Duodenal mucosa (tissue), 2 donors: Measurements from ENCODE around the gene PDCD4.

ENCODE experiments used
- H3K27ac ChIP-seq: one replicate; pipeline ENCODE4 v1.7.0; 2013; ENCODE audit warnings: low read depth, low read length
- H3K27me3 ChIP-seq, 2 donors: one replicate each; pipeline ENCODE4 v1.7.0; 2013; ENCODE audit warnings: low read length in 2 of 2, control low read depth in 1 of 2; ENCODE audit not compliant: insufficient read depth in 2 of 2, control insufficient read depth in 1 of 2
- H3K36me3 ChIP-seq, 2 donors: one replicate each; pipeline ENCODE4 v1.7.0; 2013; ENCODE audit warnings: low read length in 2 of 2, control low read depth in 1 of 2; ENCODE audit not compliant: insufficient read depth in 2 of 2, control insufficient read depth in 1 of 2
- H3K4me1 ChIP-seq, 2 donors: one replicate each; pipeline ENCODE4 v1.7.0; 2013; ENCODE audit warnings: low read length in 2 of 2, control low read depth in 1 of 2; ENCODE audit not compliant: insufficient read depth in 2 of 2, control insufficient read depth in 1 of 2
- H3K4me3 ChIP-seq, 2 donors: one replicate each; pipeline ENCODE4 v1.7.0; 2013; ENCODE audit warnings: low read length in 2 of 2, low read depth in 1 of 2
- H3K9ac ChIP-seq, 2 donors: one replicate each; pipeline ENCODE4 v1.7.0; 2013; ENCODE audit warnings: low read length in 2 of 2, low read depth in 1 of 2
- H3K9me3 ChIP-seq, 2 donors: one replicate each; pipeline ENCODE4 v1.7.0; 2013; ENCODE audit warnings: low read length in 2 of 2, control low read depth in 1 of 2; ENCODE audit not compliant: control insufficient read depth in 1 of 2

PDCD4 gene

GRCh38 chr10:110918269-110918642 is 46.5 kb downstream of the PDCD4 start:
- Histone ChIP-seq H3K9me3 (no peaks in the 10 kb centered on the region), H3K27me3 (no peaks in the 10 kb centered on the region), H3K4me3 (peak overlapping the region; percentile 87 to 97), H3K4me1 (peaks cover 10 to 19% of the 10 kb centered on the region in 2 donors), H3K27ac (peak overlapping the region; percentile 98), H3K9ac (peak overlapping the region; percentile 67 to 99), H3K36me3 (no peaks in the 10 kb centered on the region)

DNA sequence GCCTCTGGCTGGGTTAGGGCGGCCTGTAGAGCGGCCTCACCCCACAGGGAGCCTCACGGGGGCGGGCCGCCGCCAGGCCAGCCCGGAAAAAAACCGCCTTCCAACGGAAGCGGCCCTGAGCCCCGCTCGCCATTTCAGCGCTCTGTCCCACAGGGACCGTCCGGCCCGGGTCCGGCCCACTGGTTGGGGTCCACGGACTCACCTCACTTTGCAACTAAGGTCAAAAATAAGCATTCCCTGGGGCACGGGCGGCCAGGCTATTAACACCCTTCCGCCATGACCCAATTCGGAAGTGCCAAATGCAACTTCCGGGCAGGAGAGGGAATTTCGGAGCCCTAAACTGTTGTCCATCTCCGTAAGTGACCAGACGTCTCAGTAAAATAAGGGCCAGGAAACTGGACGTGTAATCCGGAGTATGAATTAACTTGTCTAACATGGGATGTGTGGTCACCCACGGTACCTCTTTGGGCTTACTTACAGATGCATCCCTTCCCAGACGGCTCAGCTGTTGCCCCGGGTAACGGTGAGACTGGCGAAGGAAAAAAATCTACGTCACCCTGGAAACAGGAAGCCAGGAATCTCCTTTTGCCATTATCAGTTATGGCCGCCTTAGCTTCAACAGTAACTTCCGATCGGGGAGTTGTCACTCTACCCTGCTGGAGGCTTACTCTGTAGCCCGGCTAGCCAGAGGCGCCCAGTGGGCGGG is 47.1 kb downstream of the PDCD4 start, which contains the start of gene BBIP1:
Gene BBIP1 (minus strand): TSS at position 538 of the 706 bp plus-strand sequence. CDS start 1,023 bp downstream, outside the sequence.
- H3K9me3 ChIP-seq, result no peaks in the 10 kb centered on the region
- H3K4me3 ChIP-seq, result peak within 1 kb of the TSS; percentile 87 to 97
- peak within 1 kb of the TSS; percentile 98 for H3K27ac ChIP-seq
- H3K27me3 ChIP-seq, result no peaks in the 10 kb centered on the region
- peak within 1 kb of the TSS; percentile 95 to 99 for H3K9ac ChIP-seq
- H3K36me3 ChIP-seq, result no peaks in the 10 kb centered on the region
- peaks cover 13 to 24% of the 10 kb centered on the region in 2 donors for H3K4me1 ChIP-seq

DNA sequence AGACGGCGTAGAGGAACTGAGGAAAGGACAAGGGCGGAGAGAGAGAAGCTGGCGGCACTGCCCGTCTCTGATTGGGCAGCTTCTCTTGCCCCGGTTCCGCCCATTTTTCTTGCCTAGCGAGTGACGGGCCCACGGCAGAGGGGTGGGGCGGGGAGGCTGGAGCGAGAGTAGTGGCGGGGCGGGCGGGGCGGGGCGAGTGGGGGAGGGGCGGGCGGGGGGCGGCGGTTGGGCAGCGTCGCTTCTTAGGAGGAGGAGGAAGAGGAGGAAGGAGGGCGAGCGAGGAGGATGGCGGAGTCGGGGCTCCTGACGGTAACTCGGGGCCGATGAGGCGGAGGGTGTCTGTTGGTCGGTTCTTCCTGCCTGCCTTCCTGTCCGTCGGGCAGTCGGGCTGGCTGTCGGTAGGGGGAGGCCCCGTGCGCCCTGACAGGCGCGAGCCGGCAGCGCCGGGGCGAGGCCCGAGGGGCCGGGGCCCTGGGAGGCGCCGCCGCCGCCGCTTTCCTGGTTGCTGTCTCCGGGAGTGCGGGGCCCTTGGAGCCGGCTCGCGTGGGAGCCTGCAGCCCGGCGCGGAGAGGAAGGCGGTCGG is 47.7 kb downstream of the PDCD4 start, which contains the start of gene SHOC2:
Gene SHOC2 (plus strand): TSS at position 256 of the 583 bp plus-strand sequence. CDS start 44,755 bp downstream, outside the sequence.
- Histone ChIP-seq H3K36me3 (no peaks in the 10 kb centered on the region), H3K27me3 (no peaks in the 10 kb centered on the region), H3K4me1 (peaks cover 17 to 24% of the 10 kb centered on the region in 2 donors), H3K27ac (peak within 1 kb of the TSS; percentile 98), H3K9me3 (no peaks in the 10 kb centered on the region), H3K4me3 (peak within 1 kb of the TSS; percentile 87 to 97), H3K9ac (peak within 1 kb of the TSS; percentile 95 to 99)

GRCh38 chr10:110919971-110920881 is 48.5 kb downstream of the PDCD4 start:
- Histone ChIP-seq H3K4me1 (peaks cover 17 to 24% of the 10 kb centered on the region in 2 donors), H3K9ac (peak overlapping the region; percentile 90 to 95), H3K27me3 (no peaks in the 10 kb centered on the region), H3K4me3 (peak overlapping the region; percentile 87 to 89), H3K27ac (peak overlapping the region; percentile 91), H3K9me3 (no peaks in the 10 kb centered on the region), H3K36me3 (no peaks in the 10 kb centered on the region)

GRCh38 chr10:110923856-110924493 is 52.2 kb downstream of the PDCD4 start:
- Histone ChIP-seq H3K9me3 (no peaks in the 10 kb centered on the region), H3K4me1 (peaks cover 7 to 8% of the 10 kb centered on the region in 2 donors), H3K27me3 (no peaks in the 10 kb centered on the region), H3K27ac (no peak overlapping the region), H3K9ac (no peak overlapping the region), H3K4me3 (peak overlapping the region in 1 of 2 donors; percentile 35), H3K36me3 (no peaks in the 10 kb centered on the region)

- Histone ChIP-seq H3K9me3 (no peaks in the 10 kb centered on the region), H3K4me3 (no peak overlapping the region), H3K9ac (no peak overlapping the region), H3K27ac (no peak overlapping the region), H3K36me3 (no peaks in the 10 kb centered on the region), H3K27me3 (no peaks in the 10 kb centered on the region), H3K4me1 (peaks cover 11 to 16% of the 10 kb centered on the region in 2 donors)
These were observed 55.7 kb downstream of the PDCD4 start for GRCh38 chr10:110927461-110927860.

GRCh38 chr10:110931769-110932381 is 60.1 kb downstream of the PDCD4 start:
- Histone ChIP-seq H3K36me3 (peaks cover 0 to 3% of the 10 kb centered on the region in 2 donors), H3K9me3 (no peaks in the 10 kb centered on the region), H3K4me1 (peaks cover 10% of the 10 kb centered on the region in 2 donors), H3K27ac (no peak overlapping the region), H3K4me3 (no peak overlapping the region), H3K9ac (no peak overlapping the region), H3K27me3 (no peaks in the 10 kb centered on the region)

DNA sequence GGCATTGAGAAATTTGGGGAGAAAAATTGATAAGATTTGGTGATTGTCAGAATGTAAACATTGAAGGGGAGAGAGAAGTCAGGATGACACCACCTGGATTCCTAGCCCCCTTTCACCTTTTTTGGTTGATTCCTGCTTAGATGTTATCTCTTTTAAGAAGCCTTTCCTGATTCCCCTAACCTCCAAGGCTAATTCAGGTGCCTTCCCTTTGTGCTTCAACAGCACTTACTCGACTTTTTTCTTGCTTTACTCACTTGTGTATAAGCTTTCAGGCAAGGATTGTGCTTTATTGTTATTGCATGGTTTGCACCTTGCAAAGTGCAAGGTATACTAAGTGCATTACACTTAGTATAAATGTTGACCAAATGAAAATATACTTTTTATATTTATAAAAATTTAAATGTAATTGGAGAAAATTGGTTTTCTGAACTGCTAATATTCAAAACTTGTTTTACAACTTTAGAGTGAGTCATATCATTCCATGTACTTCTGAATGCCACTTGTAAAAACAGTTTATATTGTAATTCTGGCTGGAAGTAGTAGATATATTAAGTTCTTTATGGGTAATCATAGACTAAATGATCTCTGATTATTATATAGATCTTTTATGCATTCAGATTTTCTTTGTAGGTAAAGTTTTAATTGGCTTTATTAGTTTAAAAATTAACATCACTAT is 60.9 kb downstream of the PDCD4 start:
- no peaks in the 10 kb centered on the region for H3K27me3 ChIP-seq
- peaks cover 0 to 4% of the 10 kb centered on the region in 2 donors for H3K36me3 ChIP-seq
- H3K9ac ChIP-seq, result no peak overlapping the region
- H3K4me3 ChIP-seq, result no peak overlapping the region
- peaks cover 10% of the 10 kb centered on the region in 2 donors for H3K4me1 ChIP-seq
- no peak overlapping the region for H3K27ac ChIP-seq
- H3K9me3 ChIP-seq, result no peaks in the 10 kb centered on the region

GRCh38 chr10:110936757-110937156 is 65.0 kb downstream of the PDCD4 start:
- Histone ChIP-seq H3K9me3 (no peaks in the 10 kb centered on the region), H3K9ac (no peak overlapping the region), H3K27me3 (no peaks in the 10 kb centered on the region), H3K4me1 (peaks cover 9 to 10% of the 10 kb centered on the region in 2 donors), H3K27ac (no peak overlapping the region), H3K4me3 (no peak overlapping the region), H3K36me3 (peaks cover 0 to 4% of the 10 kb centered on the region in 2 donors)
